ENCODE data around the gene CAND1.

CAND1 gene

DNA sequence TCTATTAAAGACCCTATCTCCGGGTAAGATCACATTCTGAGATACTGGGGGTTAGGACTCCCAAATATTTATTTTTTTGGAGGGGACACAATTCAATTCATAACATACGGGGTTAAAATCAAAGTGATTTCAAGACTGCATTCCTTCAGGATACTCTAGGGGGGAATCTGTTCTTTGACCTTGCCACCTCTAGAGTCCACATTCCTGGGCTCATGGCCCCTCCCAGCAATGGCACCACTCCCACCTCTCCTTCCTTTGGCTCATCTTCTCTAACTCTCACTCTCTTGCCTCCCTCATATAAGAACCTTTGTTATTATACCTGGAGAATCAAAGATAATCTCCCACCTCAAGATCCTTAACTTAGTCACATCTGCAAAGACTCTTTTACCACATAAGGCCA, 79.5 kb downstream of the CAND1 start:
- Histone ChIP-seq H3K4me1 (ENCODE audit: insufficient read depth, low read length, poor library complexity, severe bottlenecking) (no peaks in the 10 kb centered on the region), H3K9me2 (replicated peaks; ENCODE audit: low read depth, low read length) (no peaks in the 10 kb centered on the region), H3K27me3 (ENCODE audit: insufficient read depth, low read length, poor library complexity, severe bottlenecking) (no peaks in the 10 kb centered on the region), H4K20me1 (ENCODE audit: insufficient read depth, low read length, poor library complexity, severe bottlenecking) (no peaks in the 10 kb centered on the region), H3K9me3 (ENCODE audit: insufficient read depth, low read depth, low read length) (no peaks in the 10 kb centered on the region), H3F3A (ENCODE audit: low read depth) (no peaks in the 10 kb centered on the region), H3K36me3 (ENCODE audit: insufficient read depth, low read length) (no peaks in the 10 kb centered on the region), H3K4me3 (ENCODE audit: low read length, poor library complexity, severe bottlenecking) (no peak overlapping the region), H3K4me2 (ENCODE audit: low read depth, low read length, poor library complexity, severe bottlenecking) (no peak overlapping the region), H2AFZ (ENCODE audit: low read length) (no peak overlapping the region), H3K79me2 (ENCODE audit: insufficient read depth, low read length) (no peaks in the 10 kb centered on the region), H3K9ac (ENCODE audit: low read depth, low read length, poor library complexity, severe bottlenecking) (no peak overlapping the region)
- TF ChIP-seq, protein P1, sequence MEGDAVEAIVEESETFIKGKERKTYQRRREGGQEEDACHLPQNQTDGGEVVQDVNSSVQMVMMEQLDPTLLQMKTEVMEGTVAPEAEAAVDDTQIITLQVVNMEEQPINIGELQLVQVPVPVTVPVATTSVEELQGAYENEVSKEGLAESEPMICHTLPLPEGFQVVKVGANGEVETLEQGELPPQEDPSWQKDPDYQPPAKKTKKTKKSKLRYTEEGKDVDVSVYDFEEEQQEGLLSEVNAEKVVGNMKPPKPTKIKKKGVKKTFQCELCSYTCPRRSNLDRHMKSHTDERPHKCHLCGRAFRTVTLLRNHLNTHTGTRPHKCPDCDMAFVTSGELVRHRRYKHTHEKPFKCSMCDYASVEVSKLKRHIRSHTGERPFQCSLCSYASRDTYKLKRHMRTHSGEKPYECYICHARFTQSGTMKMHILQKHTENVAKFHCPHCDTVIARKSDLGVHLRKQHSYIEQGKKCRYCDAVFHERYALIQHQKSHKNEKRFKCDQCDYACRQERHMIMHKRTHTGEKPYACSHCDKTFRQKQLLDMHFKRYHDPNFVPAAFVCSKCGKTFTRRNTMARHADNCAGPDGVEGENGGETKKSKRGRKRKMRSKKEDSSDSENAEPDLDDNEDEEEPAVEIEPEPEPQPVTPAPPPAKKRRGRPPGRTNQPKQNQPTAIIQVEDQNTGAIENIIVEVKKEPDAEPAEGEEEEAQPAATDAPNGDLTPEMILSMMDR (conservative IDR thresholded peaks at IDR 0.05; ENCODE audit: low read length) = no peak
- no peak for TF ChIP-seq EZH2phosphoT487 (IDR thresholded peaks at IDR 0.05; ENCODE audit: borderline replicate concordance)

DNA sequence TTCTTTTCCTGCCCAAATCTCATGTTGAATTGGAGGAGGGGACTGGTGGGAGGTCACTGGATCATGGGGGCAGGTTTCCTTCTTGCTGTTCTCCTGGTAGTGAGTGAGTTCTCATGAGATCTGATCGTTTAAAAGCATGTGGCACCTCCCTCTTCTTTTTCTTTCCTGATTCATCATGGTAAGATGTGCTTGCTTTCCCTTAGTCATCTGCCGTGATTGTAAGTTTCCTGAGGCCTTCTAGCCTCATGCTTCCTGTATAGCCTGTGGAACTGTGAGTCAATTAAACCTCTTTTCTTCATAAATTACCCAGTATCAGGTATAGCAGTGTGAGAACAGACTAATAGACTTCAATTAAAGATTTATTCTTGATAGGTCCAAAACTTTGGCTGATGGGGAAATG, 83.5 kb downstream of the CAND1 start:
- H3K9me3 ChIP-seq (ENCODE audit: insufficient read depth, low read depth, low read length) = no peaks in the 10 kb centered on the region
- no peaks in the 10 kb centered on the region for H3K79me2 ChIP-seq (ENCODE audit: insufficient read depth, low read length)
- no peaks in the 10 kb centered on the region for H3K27me3 ChIP-seq (ENCODE audit: insufficient read depth, low read length, poor library complexity, severe bottlenecking)

DNA sequence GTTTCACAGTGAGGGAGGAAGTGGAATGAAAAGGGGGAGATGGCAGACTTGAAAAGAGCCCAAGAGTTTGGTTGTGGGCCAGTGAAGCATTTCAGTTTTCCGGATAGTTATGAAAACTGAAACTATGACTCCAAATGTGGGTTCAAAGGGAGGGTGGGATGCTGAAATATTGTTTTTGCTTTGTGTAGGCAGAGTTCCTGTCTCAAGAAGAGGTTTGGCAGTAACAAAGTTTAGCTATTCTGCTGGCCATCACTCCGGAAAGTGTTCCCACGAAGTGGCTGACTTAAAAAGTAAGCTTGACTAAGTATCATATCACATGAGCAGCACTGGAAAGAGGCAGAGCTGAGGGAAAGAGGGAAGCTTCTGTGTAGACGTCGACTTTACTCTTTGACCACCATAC, 85.2 kb downstream of the CAND1 start:
- Histone ChIP-seq H3K79me2 (ENCODE audit: insufficient read depth, low read length) (no peaks in the 10 kb centered on the region), H3K9ac (ENCODE audit: low read depth, low read length, poor library complexity, severe bottlenecking) (no peak overlapping the region), H2AFZ (ENCODE audit: low read length) (no peak overlapping the region), H4K20me1 (ENCODE audit: insufficient read depth, low read length, poor library complexity, severe bottlenecking) (no peaks in the 10 kb centered on the region), H3K9me3 (ENCODE audit: insufficient read depth, low read depth, low read length) (no peaks in the 10 kb centered on the region), H3K4me2 (ENCODE audit: low read depth, low read length, poor library complexity, severe bottlenecking) (no peak overlapping the region), H3K4me3 (ENCODE audit: low read length, poor library complexity, severe bottlenecking) (no peak overlapping the region), H3K36me3 (ENCODE audit: insufficient read depth, low read length) (no peaks in the 10 kb centered on the region), H3K27me3 (ENCODE audit: insufficient read depth, low read length, poor library complexity, severe bottlenecking) (no peaks in the 10 kb centered on the region), H3K9me2 (replicated peaks; ENCODE audit: low read depth, low read length) (no peaks in the 10 kb centered on the region), H3K4me1 (ENCODE audit: insufficient read depth, low read length, poor library complexity, severe bottlenecking) (no peaks in the 10 kb centered on the region), H3F3A (ENCODE audit: low read depth) (no peaks in the 10 kb centered on the region)
- no peak for TF ChIP-seq EZH2phosphoT487 (IDR thresholded peaks at IDR 0.05; ENCODE audit: borderline replicate concordance)
- TF ChIP-seq, protein P1 (conservative IDR thresholded peaks at IDR 0.05; ENCODE audit: low read length) = no peak

More for the DNA sequence above, 83.5 kb downstream of the CAND1 start:
- H3F3A ChIP-seq (ENCODE audit: low read depth) = no peaks in the 10 kb centered on the region
- H3K4me3 ChIP-seq (ENCODE audit: low read length, poor library complexity, severe bottlenecking) = no peak overlapping the region
- no peaks in the 10 kb centered on the region for H3K36me3 ChIP-seq (ENCODE audit: insufficient read depth, low read length)
- H2AFZ ChIP-seq (ENCODE audit: low read length) = no peak overlapping the region
- no peaks in the 10 kb centered on the region for H3K4me1 ChIP-seq (ENCODE audit: insufficient read depth, low read length, poor library complexity, severe bottlenecking)
- TF ChIP-seq, protein P1 (conservative IDR thresholded peaks at IDR 0.05; ENCODE audit: low read length) = no peak
- TF ChIP-seq EZH2phosphoT487 (IDR thresholded peaks at IDR 0.05; ENCODE audit: borderline replicate concordance) = no peak
- H4K20me1 ChIP-seq (ENCODE audit: insufficient read depth, low read length, poor library complexity, severe bottlenecking) = no peaks in the 10 kb centered on the region
- no peak overlapping the region for H3K9ac ChIP-seq (ENCODE audit: low read depth, low read length, poor library complexity, severe bottlenecking)
- H3K4me2 ChIP-seq (ENCODE audit: low read depth, low read length, poor library complexity, severe bottlenecking) = no peak overlapping the region
- no peaks in the 10 kb centered on the region for H3K9me2 ChIP-seq (replicated peaks; ENCODE audit: low read depth, low read length)
